H1 (cell line): Measurements from ENCODE around the gene EZH1.

Experiments
- BCL11A ChIP-seq, 2 experiments: IDR thresholded peaks; one replicate each; pipeline ENCODE4 v1.6.1; 2011; ENCODE audit warnings: low read depth in 2 of 2, low read length in 2 of 2, mild to moderate bottlenecking in 2 of 2
- CEBPB ChIP-seq: IDR thresholded peaks from 2 replicates; pipeline ENCODE4 v1.6.1; 2012; ENCODE audit warnings: low read depth, low read length
- EZH2 ChIP-seq: fragments of 200-600 bp; sonication (generic); IDR thresholded peaks from 2 replicates; pipeline ENCODE4 v1.7.1; 2012; ENCODE audit warnings: low read depth, mild to moderate bottlenecking, moderate library complexity, low read length, inconsistent platforms; ENCODE audit not compliant: severe bottlenecking
- GABPA ChIP-seq: IDR thresholded peaks from 2 replicates; pipeline ENCODE4 v1.6.1; 2011; ENCODE audit warnings: mild to moderate bottlenecking, low read length, moderate library complexity, borderline replicate concordance; ENCODE audit not compliant: insufficient read depth
- JUND ChIP-seq: IDR thresholded peaks from 2 replicates; pipeline ENCODE4 v1.6.1; 2011; ENCODE audit warnings: mild to moderate bottlenecking, improper control_type of control experiment, low read length
- POLR2A ChIP-seq, 2 experiments: IDR thresholded peaks; 1 replicate in 1 of 2; 2 replicates in 1 of 2; pipeline ENCODE4 v1.6.1; 2011; ENCODE audit warnings: low read depth in 2 of 2, low read length in 2 of 2, mild to moderate bottlenecking in 2 of 2; ENCODE audit errors: control extremely low read depth in 1 of 2
- POLR2AphosphoS5 ChIP-seq: IDR thresholded peaks from 2 replicates; pipeline ENCODE4 v1.6.1; 2011; ENCODE audit warnings: low read depth, low read length
- RNF2 ChIP-seq: fragments of 200-900, 300-1000 bp; sonication (generic); IDR thresholded peaks from 2 replicates; pipeline ENCODE4 v1.7.1; 2016; ENCODE audit warnings: borderline replicate concordance, low read depth, mild to moderate bottlenecking, antibody characterized with exemption, low read length; ENCODE audit not compliant: poor library complexity, severe bottlenecking; ENCODE audit errors: missing control alignments
- SUZ12 ChIP-seq: fragments of 200-600 bp; sonication (generic); IDR thresholded peaks from 2 replicates; pipeline ENCODE4 v1.6.1; 2012; ENCODE audit warnings: mild to moderate bottlenecking, inconsistent platforms, low read length, moderate library complexity, mixed read lengths
- TF ChIP-seq, protein P1 (sequence below), 3 experiments: IDR thresholded peaks; 1 replicate in 2 of 3; 2 replicates in 1 of 3; pipeline versions ENCODE4 v1.5.1 to v1.6.1; 2011; ENCODE audit warnings: low read length in 3 of 3, mild to moderate bottlenecking in 3 of 3, inconsistent platforms in 2 of 3, low read depth in 1 of 3, moderate library complexity in 1 of 3; ENCODE audit not compliant: insufficient read depth in 1 of 3; ENCODE audit errors: control extremely low read depth in 1 of 3
- TF ChIP-seq, protein P2 (sequence below): IDR thresholded peaks from 2 replicates; pipeline ENCODE4 v1.6.1; 2012; ENCODE audit warnings: inconsistent platforms

DNA sequence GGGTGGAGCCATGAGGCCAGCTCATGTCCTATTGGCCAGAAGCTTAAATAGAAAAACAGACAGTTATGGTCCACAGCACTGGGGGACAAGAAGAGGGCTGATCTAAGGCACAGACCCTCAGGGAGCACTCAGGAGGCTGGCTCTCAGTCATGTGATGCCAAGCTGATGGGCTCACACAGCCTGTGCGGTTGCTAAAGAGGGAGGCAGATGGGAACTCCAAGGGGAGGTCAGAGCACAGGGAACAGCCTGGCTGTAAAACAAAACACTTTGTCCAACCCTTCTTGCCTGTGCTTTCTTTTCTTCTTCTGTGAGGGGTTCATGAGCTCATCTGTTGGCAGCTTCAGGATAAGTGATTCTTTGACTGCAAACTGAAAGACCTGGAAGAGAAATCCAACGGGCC is 35.3 kb downstream of the EZH1 start:
- TF ChIP-seq, protein P1, sequence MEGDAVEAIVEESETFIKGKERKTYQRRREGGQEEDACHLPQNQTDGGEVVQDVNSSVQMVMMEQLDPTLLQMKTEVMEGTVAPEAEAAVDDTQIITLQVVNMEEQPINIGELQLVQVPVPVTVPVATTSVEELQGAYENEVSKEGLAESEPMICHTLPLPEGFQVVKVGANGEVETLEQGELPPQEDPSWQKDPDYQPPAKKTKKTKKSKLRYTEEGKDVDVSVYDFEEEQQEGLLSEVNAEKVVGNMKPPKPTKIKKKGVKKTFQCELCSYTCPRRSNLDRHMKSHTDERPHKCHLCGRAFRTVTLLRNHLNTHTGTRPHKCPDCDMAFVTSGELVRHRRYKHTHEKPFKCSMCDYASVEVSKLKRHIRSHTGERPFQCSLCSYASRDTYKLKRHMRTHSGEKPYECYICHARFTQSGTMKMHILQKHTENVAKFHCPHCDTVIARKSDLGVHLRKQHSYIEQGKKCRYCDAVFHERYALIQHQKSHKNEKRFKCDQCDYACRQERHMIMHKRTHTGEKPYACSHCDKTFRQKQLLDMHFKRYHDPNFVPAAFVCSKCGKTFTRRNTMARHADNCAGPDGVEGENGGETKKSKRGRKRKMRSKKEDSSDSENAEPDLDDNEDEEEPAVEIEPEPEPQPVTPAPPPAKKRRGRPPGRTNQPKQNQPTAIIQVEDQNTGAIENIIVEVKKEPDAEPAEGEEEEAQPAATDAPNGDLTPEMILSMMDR (IDR thresholded peaks at IDR 0.05; ENCODE audit: control extremely low read depth in 1 of 3, insufficient read depth in 1 of 3, low read depth in 1 of 3, low read length in 3 of 3): no peak
- TF ChIP-seq POLR2A (IDR thresholded peaks at IDR 0.05; ENCODE audit: control extremely low read depth in 1 of 2, low read depth in 2 of 2, low read length in 2 of 2) (no peak), EZH2 (no peak), CEBPB (no peak), SUZ12 (no peak), JUND (no peak), RNF2 (no peak), POLR2AphosphoS5 (no peak), GABPA (no peak), BCL11A (IDR thresholded peaks at IDR 0.05; ENCODE audit: low read depth in 2 of 2, low read length in 2 of 2) (no peak)
- TF ChIP-seq, protein P2, sequence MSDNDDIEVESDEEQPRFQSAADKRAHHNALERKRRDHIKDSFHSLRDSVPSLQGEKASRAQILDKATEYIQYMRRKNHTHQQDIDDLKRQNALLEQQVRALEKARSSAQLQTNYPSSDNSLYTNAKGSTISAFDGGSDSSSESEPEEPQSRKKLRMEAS: no peak
